AG04450 (cell line): Measurements from ENCODE around the gene SLC13A5. TPM values are rescaled to one million over a fixed set of nuclear protein-coding genes. Genes with fewer than 3 reads are reported as not detected.

Experiments used
- CTCF ChIA-PET: fragments of 300-600, 350-600 bp; formaldehyde crosslinking; extraction: SDS; loops from one replicate; lab custom pipeline; 2022; ENCODE audit warnings: antibody characterized with exemption, inconsistent platforms; lab: Charles Lee
- POLR2A ChIA-PET: fragments of 350-600 bp; formaldehyde crosslinking; extraction: SDS; loops from one replicate; lab custom pipeline; 2021; ENCODE audit warnings: antibody characterized with exemption, inconsistent platforms; lab: Yijun Ruan, JAX
- DNase-seq: peaks from one replicate; pipeline ENCODE4 v3.0.0-alpha.2; 2011; ENCODE audit warnings: low read depth, low spot score
- H3K27ac ChIP-seq: one replicate; pipeline ENCODE4 v1.5.1; 2012; ENCODE audit warnings: low read depth, low read length, control low read depth
- H3K27me3 ChIP-seq: one replicate; pipeline ENCODE4 v1.6.0; 2012; ENCODE audit warnings: low read length; ENCODE audit not compliant: control insufficient read depth, insufficient read depth
- H3K4me3 ChIP-seq: 2 replicates; pipeline ENCODE4 v1.5.1; 2011; ENCODE audit warnings: mild to moderate bottlenecking, low read depth, low read length, control low read depth
- H3K9me3 ChIP-seq: 2 replicates; pipeline ENCODE4 v1.5.1; 2012; ENCODE audit warnings: low read length; ENCODE audit not compliant: control insufficient read depth, insufficient read depth
- CTCF ChIP-seq: IDR thresholded peaks from 2 replicates; pipeline ENCODE4 v1.5.1; 2011; ENCODE audit warnings: low read depth, low read length, control low read depth, inconsistent platforms
- polyA plus RNA-seq: library from polyadenylated mRNA; depleted of rRNA; stranded (reverse); fragments of >200 nt; gene quantifications from 2 replicates; pipeline ENCODE4 v1.2.3, GENCODE V29; 2011

The SLC13A5 gene
- polyA plus RNA-seq, 1 experiment: not detected

GRCh38 chr17:6654841-6655731 lies 58.1 kb downstream of the SLC13A5 start:
- Histone ChIP-seq H3K9me3 (peaks cover 17% of the 10 kb centered on the region), H3K4me3 (no peak overlapping the region), H3K27me3 (peaks cover 31% of the 10 kb centered on the region), H3K27ac (no peak overlapping the region)
- no peak for DNase-seq
- no peak for TF ChIP-seq CTCF
- POLR2A ChIA-PET: no interaction called here
- CTCF ChIA-PET: no interaction called here

- Histone ChIP-seq H3K4me3 (peak overlapping the region; percentile 79), H3K27ac (peak overlapping the region; percentile 68), H3K27me3 (peaks cover 21% of the 10 kb centered on the region), H3K9me3 (peaks cover 17% of the 10 kb centered on the region)
- POLR2A ChIA-PET: no interaction called here
- TF ChIP-seq CTCF: no peak
- CTCF ChIA-PET: interaction anchor here (1.1 kb wide), 1 partner anchor 13 kb away, joined by 3 read pairs; no protein-coding TSS in a partner anchor
- no peak for DNase-seq
Measured at GRCh38 chr17:6651919-6652452, 61.2 kb downstream of the SLC13A5 start.

DNA sequence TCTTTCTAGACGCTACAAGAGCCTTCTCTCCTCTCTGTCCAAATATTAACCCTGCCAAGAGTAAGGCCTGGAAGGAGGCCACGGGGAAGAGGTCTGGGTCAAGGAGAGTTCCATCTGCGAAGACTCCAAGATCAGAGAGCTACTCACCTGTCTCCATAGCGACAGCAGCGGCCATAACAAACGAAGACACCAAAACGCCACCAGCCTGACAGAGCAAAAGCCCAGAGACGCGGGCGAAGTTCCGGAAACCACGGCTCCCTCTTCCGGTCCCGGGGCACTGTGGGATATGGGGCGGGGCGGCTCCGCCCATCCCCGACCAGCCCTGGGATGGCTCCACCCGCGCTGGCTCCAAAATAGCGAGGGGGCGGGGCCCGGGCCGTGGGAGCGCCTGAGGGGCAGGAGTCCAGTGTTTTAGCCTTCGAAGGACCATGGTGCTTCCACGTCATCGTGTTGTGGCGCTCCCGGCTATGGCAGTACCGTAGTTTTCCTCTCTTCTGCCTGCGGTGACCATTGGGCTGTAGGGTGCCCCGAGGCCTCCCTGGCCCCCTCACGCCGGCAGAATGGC lies 61.7 kb downstream of the SLC13A5 start, which contains the start of the genes C17orf100 and MED31:
C17orf100 (plus strand) TSS at position 409 of the 565 bp plus-strand sequence; CDS start at position 561, 152 bp downstream.
MED31 (minus strand) TSS at position 252 of the 565 bp plus-strand sequence; CDS start at position 175, 77 bp downstream.
- POLR2A ChIA-PET: no interaction called here
- H3K27me3 ChIP-seq: peaks cover 21% of the 10 kb centered on the region

DNA sequence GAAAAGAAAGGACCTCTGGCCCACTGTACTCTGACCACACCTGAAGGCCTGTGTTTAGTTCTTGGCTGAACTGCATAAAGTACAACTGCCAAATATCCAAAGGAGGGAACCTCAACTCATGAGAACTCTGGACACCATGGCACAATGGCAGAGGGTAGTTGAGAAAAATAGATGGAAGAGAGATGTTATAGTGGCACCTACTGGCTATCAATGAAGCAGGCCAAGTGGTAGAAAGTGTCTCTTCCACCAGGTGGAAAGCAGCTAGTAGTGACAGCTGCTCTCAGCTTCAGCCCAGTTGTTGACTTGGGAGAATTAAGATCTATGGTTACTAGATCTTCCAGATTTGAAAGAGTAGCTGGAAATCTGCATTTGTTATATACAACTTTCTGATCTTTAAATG lies 65.0 kb downstream of the SLC13A5 start:
- Histone ChIP-seq H3K4me3 (no peak overlapping the region), H3K27ac (no peak overlapping the region), H3K9me3 (peaks cover 10% of the 10 kb centered on the region), H3K27me3 (peaks cover 4% of the 10 kb centered on the region)
- ChIA-PET POLR2A (no interaction called here), CTCF (no interaction called here)
- no peak for DNase-seq
- TF ChIP-seq CTCF: no peak

More for the DNA sequence above, 61.7 kb downstream of the SLC13A5 start, which contains the start of the genes C17orf100 and MED31:
- no peak for TF ChIP-seq CTCF
- CTCF ChIA-PET: interaction anchor here (1.1 kb wide), 1 partner anchor 14 kb away, joined by 3 read pairs; no protein-coding TSS in a partner anchor
- peak within 1 kb of the TSS; percentile 79 for H3K4me3 ChIP-seq
- peak within 1 kb of the TSS; percentile 80 for H3K27ac ChIP-seq
- H3K9me3 ChIP-seq: peaks cover 17% of the 10 kb centered on the region
- peak; percentile 61 for DNase-seq
